ENCODE results near the gene NFIA. TPM values are rescaled to one million over a fixed set of nuclear protein-coding genes. Genes with fewer than 3 reads are reported as not detected.

The NFIA gene
- polyA plus RNA-seq, 3 donors: 1.4 to 5.3 (median 2.4) TPM

DNA sequence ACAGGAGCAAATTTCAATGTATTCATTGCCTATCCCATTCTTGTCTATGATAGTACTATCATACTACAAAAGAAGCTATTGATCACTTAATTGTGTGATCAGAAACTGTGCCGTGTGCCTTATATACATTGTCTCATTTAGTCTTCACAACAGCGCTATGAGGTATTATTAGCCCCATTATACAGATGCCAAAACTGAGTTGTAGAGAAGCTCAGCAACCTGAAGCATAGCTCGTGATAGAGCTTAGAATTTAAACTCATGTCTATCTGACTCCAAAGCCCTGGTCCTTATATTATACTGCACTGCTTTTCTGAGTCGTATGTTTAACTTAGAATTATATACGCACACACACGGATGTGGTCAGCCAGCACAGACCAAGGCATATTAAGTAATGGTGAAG lies 315.1 kb downstream of the NFIA start:
- Histone ChIP-seq H3K9ac (ENCODE audit: insufficient read depth, low read length, poor library complexity, severe bottlenecking) (no peak overlapping the region), H3K79me2 (ENCODE audit: insufficient read depth, low read length) (no peaks in the 10 kb centered on the region), H3K36me3 (replicated peaks in 1 of 2; ENCODE audit: control insufficient read depth in 1 of 2, insufficient read depth in 2 of 2, low read length in 2 of 2) (no peaks in the 10 kb centered on the region), H3K9me3 (replicated peaks in 1 of 2; ENCODE audit: control insufficient read depth in 1 of 2, insufficient read depth in 1 of 2, low read length in 2 of 2) (no peaks in the 10 kb centered on the region), H4K20me1 (ENCODE audit: insufficient read depth, low read length) (no peaks in the 10 kb centered on the region), H3K27me3 (ENCODE audit: control insufficient read depth in 2 of 2, insufficient read depth in 2 of 2, low read length in 2 of 2) (no peaks in the 10 kb centered on the region), H3K4me3 (replicated peaks in 1 of 3; ENCODE audit: low read depth in 2 of 3, low read length in 3 of 3) (no peak overlapping the region), H3K4me1 (ENCODE audit: control insufficient read depth in 1 of 2, insufficient read depth in 2 of 2, low read length in 2 of 2) (peaks cover 0 to 3% of the 10 kb centered on the region in 2 donors), H3K27ac (ENCODE audit: low read depth in 1 of 2, low read length in 2 of 2) (no peak overlapping the region), H2AFZ (ENCODE audit: insufficient read depth, low read depth, low read length, poor library complexity, severe bottlenecking) (no peak overlapping the region), H3K4me2 (replicated peaks; ENCODE audit: extremely low read depth, low read length, poor library complexity, severe bottlenecking) (no peak overlapping the region)
- WGBS (ENCODE audit: insufficient coverage): 95% methylated on average over 2 of the region's 6 CpGs
- Mint-ChIP-seq H3K4me3 (no peak overlapping the region), H3K27ac (no peak overlapping the region), H3K4me1 (peaks cover 10% of the 10 kb centered on the region), H3K27me3 (ENCODE audit: low read depth in 3 of 3) (no peaks in the 10 kb centered on the region), H3K9me3 (no peaks in the 10 kb centered on the region), H3K36me3 (peaks cover 0 to 11% of the 10 kb centered on the region in 2 donors)
- TF ChIP-seq, protein P1, sequence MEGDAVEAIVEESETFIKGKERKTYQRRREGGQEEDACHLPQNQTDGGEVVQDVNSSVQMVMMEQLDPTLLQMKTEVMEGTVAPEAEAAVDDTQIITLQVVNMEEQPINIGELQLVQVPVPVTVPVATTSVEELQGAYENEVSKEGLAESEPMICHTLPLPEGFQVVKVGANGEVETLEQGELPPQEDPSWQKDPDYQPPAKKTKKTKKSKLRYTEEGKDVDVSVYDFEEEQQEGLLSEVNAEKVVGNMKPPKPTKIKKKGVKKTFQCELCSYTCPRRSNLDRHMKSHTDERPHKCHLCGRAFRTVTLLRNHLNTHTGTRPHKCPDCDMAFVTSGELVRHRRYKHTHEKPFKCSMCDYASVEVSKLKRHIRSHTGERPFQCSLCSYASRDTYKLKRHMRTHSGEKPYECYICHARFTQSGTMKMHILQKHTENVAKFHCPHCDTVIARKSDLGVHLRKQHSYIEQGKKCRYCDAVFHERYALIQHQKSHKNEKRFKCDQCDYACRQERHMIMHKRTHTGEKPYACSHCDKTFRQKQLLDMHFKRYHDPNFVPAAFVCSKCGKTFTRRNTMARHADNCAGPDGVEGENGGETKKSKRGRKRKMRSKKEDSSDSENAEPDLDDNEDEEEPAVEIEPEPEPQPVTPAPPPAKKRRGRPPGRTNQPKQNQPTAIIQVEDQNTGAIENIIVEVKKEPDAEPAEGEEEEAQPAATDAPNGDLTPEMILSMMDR (IDR thresholded peaks at IDR 0.05): no peak
- no peak for DNase-seq
- intact Hi-C loops (cut with micrococcal nuclease): no loop called here

DNA sequence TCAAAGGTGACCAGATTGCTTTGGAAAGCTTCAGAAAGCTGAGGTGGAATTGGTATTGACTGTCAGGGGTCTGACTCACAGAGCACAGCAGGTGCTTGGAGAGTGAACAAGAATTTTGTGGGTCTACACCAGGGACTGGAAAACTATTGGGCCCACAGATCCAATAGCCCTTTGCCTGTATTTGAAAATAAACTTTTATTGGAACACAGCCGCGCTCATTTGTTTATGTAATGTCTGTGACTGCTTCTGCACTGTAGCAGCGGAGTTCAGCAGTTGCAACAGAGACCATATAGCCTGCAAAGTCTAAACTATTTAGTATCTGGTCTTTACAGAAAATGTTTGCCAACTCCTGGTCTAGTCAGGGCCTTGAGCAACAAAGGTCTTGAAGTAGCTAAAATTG lies 315.6 kb downstream of the NFIA start:
- Histone ChIP-seq H3K79me2 (ENCODE audit: insufficient read depth, low read length) (no peaks in the 10 kb centered on the region), H3K36me3 (replicated peaks in 1 of 2; ENCODE audit: control insufficient read depth in 1 of 2, insufficient read depth in 2 of 2, low read length in 2 of 2) (no peaks in the 10 kb centered on the region), H3K9ac (ENCODE audit: insufficient read depth, low read length, poor library complexity, severe bottlenecking) (no peak overlapping the region), H3K4me3 (replicated peaks in 1 of 3; ENCODE audit: low read depth in 2 of 3, low read length in 3 of 3) (no peak overlapping the region), H3K9me3 (replicated peaks in 1 of 2; ENCODE audit: control insufficient read depth in 1 of 2, insufficient read depth in 1 of 2, low read length in 2 of 2) (no peaks in the 10 kb centered on the region), H3K4me1 (ENCODE audit: control insufficient read depth in 1 of 2, insufficient read depth in 2 of 2, low read length in 2 of 2) (peaks cover 0 to 3% of the 10 kb centered on the region in 2 donors), H4K20me1 (ENCODE audit: insufficient read depth, low read length) (no peaks in the 10 kb centered on the region), H2AFZ (ENCODE audit: insufficient read depth, low read depth, low read length, poor library complexity, severe bottlenecking) (no peak overlapping the region), H3K27me3 (ENCODE audit: control insufficient read depth in 2 of 2, insufficient read depth in 2 of 2, low read length in 2 of 2) (no peaks in the 10 kb centered on the region), H3K27ac (ENCODE audit: low read depth in 1 of 2, low read length in 2 of 2) (no peak overlapping the region), H3K4me2 (replicated peaks; ENCODE audit: extremely low read depth, low read length, poor library complexity, severe bottlenecking) (no peak overlapping the region)
- WGBS (ENCODE audit: insufficient coverage): no CpG with 5 or more reads among the region's 3 CpGs
- Mint-ChIP-seq H3K9me3 (no peaks in the 10 kb centered on the region), H3K27me3 (ENCODE audit: low read depth in 3 of 3) (no peaks in the 10 kb centered on the region), H3K27ac (no peak overlapping the region), H3K4me3 (no peak overlapping the region), H3K36me3 (peaks cover 0 to 11% of the 10 kb centered on the region in 2 donors), H3K4me1 (peaks cover 10% of the 10 kb centered on the region)
- intact Hi-C loops (cut with micrococcal nuclease): no loop called here
- DNase-seq: no peak
- TF ChIP-seq, protein P1 (IDR thresholded peaks at IDR 0.05): no peak
